WERI-Rb-1 (cell line): Measurements from ENCODE around the gene MRPL55.

Experiments
- DNase-seq: peaks from one replicate; pipeline ENCODE4 v3.0.0-alpha.2; 2020
- H3K27ac ChIP-seq: fragments of 250-450 bp; sonication (Bioruptor Pico); 2 replicates; pipeline ENCODE4 v1.5.1; 2020; ENCODE audit warnings: mild to moderate bottlenecking, moderate library complexity
- H3K27me3 ChIP-seq: fragments of 250-450 bp; sonication (Bioruptor Pico); 2 replicates; pipeline ENCODE4 v1.5.1; 2021; ENCODE audit warnings: mild to moderate bottlenecking, low read depth, moderate library complexity; ENCODE audit not compliant: insufficient read depth, severe bottlenecking
- H3K36me3 ChIP-seq: fragments of 250-450 bp; sonication (Bioruptor Pico); 2 replicates; pipeline ENCODE4 v1.5.1; 2020; ENCODE audit warnings: mild to moderate bottlenecking, moderate library complexity
- H3K4me3 ChIP-seq: 2 replicates; pipeline ENCODE4 v1.5.1; 2011; ENCODE audit warnings: low read depth, mild to moderate bottlenecking, control low read depth, low read length
- H3K9me3 ChIP-seq: fragments of 250-450 bp; sonication (Bioruptor Pico); 2 replicates; pipeline ENCODE4 v1.5.1; 2021; ENCODE audit warnings: mild to moderate bottlenecking, moderate library complexity; ENCODE audit not compliant: severe bottlenecking
- TF ChIP-seq, protein P1 (sequence below): IDR thresholded peaks from 2 replicates; pipeline ENCODE4 v1.5.1; 2011; ENCODE audit warnings: low read depth, mild to moderate bottlenecking, control low read depth, inconsistent platforms, low read length

The MRPL55 gene

DNA sequence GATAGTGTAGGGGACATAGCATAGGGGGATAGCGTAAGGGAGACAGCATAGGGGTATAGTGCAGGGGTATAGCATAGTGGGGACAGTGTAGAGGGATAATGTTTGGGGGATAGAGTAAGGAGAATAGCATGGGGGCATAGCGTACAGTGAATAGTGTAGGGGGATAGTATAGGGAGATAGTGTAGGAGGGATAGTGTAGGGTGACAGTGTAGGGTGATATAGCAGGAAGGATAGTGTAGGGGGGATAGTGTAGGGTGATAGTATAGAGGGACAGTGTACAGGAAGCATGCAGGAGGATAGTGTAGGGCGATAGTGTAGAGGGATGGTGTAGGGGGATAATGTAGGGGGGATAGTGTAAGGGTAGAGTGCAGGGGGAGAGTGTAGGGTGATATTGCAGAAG, 38.2 kb downstream of the MRPL55 start:
- Histone ChIP-seq H3K27ac (no peak overlapping the region), H3K4me3 (no peak overlapping the region), H3K36me3 (no peaks in the 10 kb centered on the region), H3K9me3 (no peaks in the 10 kb centered on the region), H3K27me3 (peaks cover 3% of the 10 kb centered on the region)
- DNase-seq: no peak
- TF ChIP-seq, protein P1, sequence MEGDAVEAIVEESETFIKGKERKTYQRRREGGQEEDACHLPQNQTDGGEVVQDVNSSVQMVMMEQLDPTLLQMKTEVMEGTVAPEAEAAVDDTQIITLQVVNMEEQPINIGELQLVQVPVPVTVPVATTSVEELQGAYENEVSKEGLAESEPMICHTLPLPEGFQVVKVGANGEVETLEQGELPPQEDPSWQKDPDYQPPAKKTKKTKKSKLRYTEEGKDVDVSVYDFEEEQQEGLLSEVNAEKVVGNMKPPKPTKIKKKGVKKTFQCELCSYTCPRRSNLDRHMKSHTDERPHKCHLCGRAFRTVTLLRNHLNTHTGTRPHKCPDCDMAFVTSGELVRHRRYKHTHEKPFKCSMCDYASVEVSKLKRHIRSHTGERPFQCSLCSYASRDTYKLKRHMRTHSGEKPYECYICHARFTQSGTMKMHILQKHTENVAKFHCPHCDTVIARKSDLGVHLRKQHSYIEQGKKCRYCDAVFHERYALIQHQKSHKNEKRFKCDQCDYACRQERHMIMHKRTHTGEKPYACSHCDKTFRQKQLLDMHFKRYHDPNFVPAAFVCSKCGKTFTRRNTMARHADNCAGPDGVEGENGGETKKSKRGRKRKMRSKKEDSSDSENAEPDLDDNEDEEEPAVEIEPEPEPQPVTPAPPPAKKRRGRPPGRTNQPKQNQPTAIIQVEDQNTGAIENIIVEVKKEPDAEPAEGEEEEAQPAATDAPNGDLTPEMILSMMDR: no peak

DNA sequence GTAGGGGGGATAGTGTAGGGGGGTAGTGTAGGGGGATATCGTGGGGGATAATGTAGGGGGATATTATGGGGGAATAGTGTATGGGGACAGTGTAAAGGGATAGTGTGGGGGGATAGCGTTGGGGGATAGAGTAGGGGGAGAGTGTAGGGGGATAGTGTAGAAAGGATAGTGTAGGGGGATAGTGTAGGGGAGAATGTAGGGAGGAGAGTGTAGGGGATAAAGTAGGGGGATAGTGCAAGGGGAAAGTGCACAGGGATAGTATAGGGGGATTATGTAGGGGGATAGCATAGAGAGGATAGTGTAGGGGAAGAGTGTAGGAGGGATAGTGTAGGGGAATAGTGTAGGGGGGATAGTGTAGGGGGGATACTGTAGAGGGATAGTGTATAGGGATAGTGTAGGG, 38.9 kb downstream of the MRPL55 start:
- TF ChIP-seq, protein P1: no peak
- no peak for DNase-seq
- H3K4me3 ChIP-seq: no peak overlapping the region
- H3K27me3 ChIP-seq: peaks cover 3% of the 10 kb centered on the region
- H3K9me3 ChIP-seq: no peaks in the 10 kb centered on the region
- no peaks in the 10 kb centered on the region for H3K36me3 ChIP-seq
- no peak overlapping the region for H3K27ac ChIP-seq

DNA sequence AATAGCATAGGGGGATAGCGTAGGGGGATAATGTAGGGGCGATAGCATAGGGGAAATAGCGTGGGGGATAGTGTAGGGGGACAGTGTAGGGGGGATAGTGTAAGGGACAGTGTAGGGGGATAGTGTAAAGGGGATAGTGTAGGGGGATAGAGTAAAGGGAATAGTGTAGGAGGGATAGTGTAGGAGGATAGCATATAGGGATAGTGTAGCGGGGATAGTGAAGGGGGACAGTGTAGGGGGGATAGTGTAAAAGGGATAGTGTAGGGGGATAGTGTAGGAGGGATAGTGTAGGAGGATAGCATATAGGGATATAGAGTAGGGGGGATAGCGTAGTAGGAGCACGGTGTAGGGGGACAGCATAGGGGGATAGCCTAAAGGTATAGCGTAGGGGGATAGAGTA, 40.7 kb downstream of the MRPL55 start:
- Histone ChIP-seq H3K27ac (no peak overlapping the region), H3K4me3 (no peak overlapping the region), H3K27me3 (peaks cover 3% of the 10 kb centered on the region), H3K36me3 (no peaks in the 10 kb centered on the region), H3K9me3 (no peaks in the 10 kb centered on the region)
- TF ChIP-seq, protein P1: no peak
- no peak for DNase-seq

DNA sequence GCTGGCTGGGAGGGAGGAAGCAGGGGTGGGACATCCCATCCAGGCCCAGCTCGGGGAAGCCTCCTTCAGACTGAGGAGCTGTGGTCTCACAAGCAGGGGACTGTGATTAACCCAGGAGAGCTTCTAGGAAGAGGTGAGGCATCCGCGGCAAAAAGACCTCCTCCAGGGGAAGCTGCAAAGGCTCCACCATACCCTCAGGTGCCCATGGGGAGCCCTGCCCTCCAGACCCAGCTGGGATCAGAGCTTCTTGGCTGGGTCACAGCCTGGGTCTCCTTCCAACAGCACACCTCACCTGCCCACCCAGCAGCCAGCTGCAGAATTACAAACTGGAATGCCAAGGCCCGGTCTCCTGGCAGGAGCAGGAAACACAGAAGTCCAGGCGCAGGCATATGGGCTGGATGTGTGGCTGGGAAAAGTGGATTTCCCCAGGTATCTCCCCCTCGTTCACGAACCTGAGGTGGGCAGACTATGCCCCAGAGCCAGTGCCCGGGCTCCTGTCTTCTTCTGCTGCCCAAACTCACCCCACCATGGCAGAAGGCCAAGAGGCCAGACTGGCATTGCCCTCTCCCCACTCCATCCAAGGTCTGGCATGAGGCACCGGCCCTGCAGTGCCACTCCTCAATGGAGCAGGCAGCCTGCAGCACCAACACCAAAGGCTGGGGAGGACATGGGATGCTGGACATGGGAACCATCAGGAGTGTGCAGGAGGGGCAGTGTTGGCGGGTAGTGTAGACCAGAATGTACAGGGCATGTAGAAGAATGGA, 42.0 kb downstream of the MRPL55 start:
- no peak for DNase-seq
- Histone ChIP-seq H3K9me3 (no peaks in the 10 kb centered on the region), H3K36me3 (no peaks in the 10 kb centered on the region), H3K27ac (no peak overlapping the region), H3K4me3 (no peak overlapping the region), H3K27me3 (peaks cover 3% of the 10 kb centered on the region)
- TF ChIP-seq, protein P1: no peak

DNA sequence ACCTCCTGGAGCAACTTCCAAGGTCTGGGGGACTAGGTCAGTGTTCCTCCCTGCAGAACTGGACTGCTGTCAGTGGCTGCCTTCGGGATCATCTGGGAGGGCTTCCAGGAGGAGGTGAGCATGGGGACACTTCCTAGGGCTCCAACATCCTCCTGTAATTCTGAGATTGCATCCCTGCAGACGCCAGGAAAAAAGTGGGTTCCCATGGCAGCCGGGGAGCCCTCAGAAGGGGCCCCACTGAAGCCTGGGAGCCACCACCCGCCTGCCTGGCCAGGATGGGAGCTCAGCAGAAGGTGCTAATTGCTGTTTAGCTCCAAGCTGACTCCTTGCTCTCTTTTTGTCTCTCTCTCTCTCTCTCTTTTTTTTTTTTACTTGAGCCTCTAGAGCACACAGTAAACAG, 42.7 kb downstream of the MRPL55 start:
- no peak overlapping the region for H3K4me3 ChIP-seq
- peaks cover 3% of the 10 kb centered on the region for H3K27me3 ChIP-seq
- TF ChIP-seq, protein P1: no peak
- H3K9me3 ChIP-seq: no peaks in the 10 kb centered on the region
- no peak overlapping the region for H3K27ac ChIP-seq
- H3K36me3 ChIP-seq: no peaks in the 10 kb centered on the region
- no peak for DNase-seq
